ENCODE measurements around the gene CHIT1. TPM values are rescaled to one million over a fixed set of nuclear protein-coding genes. Genes with fewer than 3 reads are reported as not detected.

Gene CHIT1
- total and polyA plus RNA-seq, 2 experiments from 2014 or later: 0.07 to 0.47 TPM

- Histone ChIP-seq H3K27ac (ENCODE audit: low read depth) (no peak overlapping the region), H4K20me1 (replicated peaks; ENCODE audit: insufficient read depth) (no peaks in the 10 kb centered on the region), H3K27me3 (ENCODE audit: insufficient read depth) (no peaks in the 10 kb centered on the region), H3K4me3 (no peak overlapping the region), H2AFZ (no peak overlapping the region; the same call in 1 of the 2 replicates), H3F3A (replicated peaks; ENCODE audit: low read depth) (no peaks in the 10 kb centered on the region), H3K9me2 (ENCODE audit: insufficient read depth) (no peaks in the 10 kb centered on the region), H3K36me3 (ENCODE audit: insufficient read depth) (no peaks in the 10 kb centered on the region), H3K4me2 (no peak overlapping the region), H3K79me2 (replicated peaks; ENCODE audit: insufficient read depth) (no peaks in the 10 kb centered on the region), H3K4me1 (ENCODE audit: insufficient read depth) (peaks cover 10% of the 10 kb centered on the region)
- DNase-seq (ENCODE audit: low spot score) (peak; percentile 34), ATAC-seq (peak; percentile 10)
- peaks cover 20% of the 10 kb centered on the region for H3K27me3 Mint-ChIP-seq (ENCODE audit: insufficient read depth, low read depth, poor library complexity)
- H3K4me3 Mint-ChIP-seq: no peak overlapping the region
- TF ChIP-seq, protein P1, sequence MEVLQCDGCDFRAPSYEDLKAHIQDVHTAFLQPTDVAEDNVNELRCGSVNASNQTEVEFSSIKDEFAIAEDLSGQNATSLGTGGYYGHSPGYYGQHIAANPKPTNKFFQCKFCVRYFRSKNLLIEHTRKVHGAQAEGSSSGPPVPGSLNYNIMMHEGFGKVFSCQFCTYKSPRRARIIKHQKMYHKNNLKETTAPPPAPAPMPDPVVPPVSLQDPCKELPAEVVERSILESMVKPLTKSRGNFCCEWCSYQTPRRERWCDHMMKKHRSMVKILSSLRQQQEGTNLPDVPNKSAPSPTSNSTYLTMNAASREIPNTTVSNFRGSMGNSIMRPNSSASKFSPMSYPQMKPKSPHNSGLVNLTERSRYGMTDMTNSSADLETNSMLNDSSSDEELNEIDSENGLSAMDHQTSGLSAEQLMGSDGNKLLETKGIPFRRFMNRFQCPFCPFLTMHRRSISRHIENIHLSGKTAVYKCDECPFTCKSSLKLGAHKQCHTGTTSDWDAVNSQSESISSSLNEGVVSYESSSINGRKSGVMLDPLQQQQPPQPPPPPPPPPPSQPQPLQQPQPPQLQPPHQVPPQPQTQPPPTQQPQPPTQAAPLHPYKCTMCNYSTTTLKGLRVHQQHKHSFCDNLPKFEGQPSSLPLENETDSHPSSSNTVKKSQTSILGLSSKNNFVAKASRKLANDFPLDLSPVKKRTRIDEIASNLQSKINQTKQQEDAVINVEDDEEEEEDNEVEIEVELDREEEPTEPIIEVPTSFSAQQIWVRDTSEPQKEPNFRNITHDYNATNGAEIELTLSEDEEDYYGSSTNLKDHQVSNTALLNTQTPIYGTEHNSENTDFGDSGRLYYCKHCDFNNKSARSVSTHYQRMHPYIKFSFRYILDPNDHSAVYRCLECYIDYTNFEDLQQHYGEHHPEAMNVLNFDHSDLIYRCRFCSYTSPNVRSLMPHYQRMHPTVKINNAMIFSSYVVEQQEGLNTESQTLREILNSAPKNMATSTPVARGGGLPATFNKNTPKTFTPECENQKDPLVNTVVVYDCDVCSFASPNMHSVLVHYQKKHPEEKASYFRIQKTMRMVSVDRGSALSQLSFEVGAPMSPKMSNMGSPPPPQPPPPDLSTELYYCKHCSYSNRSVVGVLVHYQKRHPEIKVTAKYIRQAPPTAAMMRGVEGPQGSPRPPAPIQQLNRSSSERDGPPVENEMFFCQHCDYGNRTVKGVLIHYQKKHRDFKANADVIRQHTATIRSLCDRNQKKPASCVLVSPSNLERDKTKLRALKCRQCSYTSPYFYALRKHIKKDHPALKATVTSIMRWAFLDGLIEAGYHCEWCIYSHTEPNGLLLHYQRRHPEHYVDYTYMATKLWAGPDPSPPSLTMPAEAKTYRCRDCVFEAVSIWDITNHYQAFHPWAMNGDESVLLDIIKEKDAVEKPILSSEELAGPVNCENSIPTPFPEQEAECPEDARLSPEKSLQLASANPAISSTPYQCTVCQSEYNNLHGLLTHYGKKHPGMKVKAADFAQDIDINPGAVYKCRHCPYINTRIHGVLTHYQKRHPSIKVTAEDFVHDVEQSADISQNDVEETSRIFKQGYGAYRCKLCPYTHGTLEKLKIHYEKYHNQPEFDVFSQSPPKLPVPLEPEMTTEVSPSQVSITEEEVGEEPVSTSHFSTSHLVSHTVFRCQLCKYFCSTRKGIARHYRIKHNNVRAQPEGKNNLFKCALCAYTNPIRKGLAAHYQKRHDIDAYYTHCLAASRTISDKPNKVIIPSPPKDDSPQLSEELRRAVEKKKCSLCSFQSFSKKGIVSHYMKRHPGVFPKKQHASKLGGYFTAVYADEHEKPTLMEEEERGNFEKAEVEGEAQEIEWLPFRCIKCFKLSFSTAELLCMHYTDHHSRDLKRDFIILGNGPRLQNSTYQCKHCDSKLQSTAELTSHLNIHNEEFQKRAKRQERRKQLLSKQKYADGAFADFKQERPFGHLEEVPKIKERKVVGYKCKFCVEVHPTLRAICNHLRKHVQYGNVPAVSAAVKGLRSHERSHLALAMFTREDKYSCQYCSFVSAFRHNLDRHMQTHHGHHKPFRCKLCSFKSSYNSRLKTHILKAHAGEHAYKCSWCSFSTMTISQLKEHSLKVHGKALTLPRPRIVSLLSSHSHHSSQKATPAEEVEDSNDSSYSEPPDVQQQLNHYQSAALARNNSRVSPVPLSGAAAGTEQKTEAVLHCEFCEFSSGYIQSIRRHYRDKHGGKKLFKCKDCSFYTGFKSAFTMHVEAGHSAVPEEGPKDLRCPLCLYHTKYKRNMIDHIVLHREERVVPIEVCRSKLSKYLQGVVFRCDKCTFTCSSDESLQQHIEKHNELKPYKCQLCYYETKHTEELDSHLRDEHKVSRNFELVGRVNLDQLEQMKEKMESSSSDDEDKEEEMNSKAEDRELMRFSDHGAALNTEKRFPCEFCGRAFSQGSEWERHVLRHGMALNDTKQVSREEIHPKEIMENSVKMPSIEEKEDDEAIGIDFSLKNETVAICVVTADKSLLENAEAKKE (CRISPR knock-in tag; IDR thresholded peaks at IDR 0.05): no peak
- TF ChIP-seq ZNF114 (CRISPR knock-in tag; IDR thresholded peaks at IDR 0.05): no peak
- no peak for TF ChIP-seq ZNF331 (CRISPR knock-in tag; IDR thresholded peaks at IDR 0.05; ENCODE audit: low read depth)
- TF ChIP-seq NANOG (IDR thresholded peaks at IDR 0.05; ENCODE audit: borderline replicate concordance): no peak
- no peak for TF ChIP-seq POLR2AphosphoS5 (IDR thresholded peaks at IDR 0.05; ENCODE audit: low read depth)
- TF ChIP-seq JUNB (IDR thresholded peaks at IDR 0.05; ENCODE audit: unreplicated experiment): no peak
- no peak for TF ChIP-seq REST (IDR thresholded peaks at IDR 0.05; ENCODE audit: unreplicated experiment)
- no peak for TF ChIP-seq CREB1 (CRISPR knock-in tag; IDR thresholded peaks at IDR 0.05; ENCODE audit: low read depth)
- TF ChIP-seq, protein P2, sequence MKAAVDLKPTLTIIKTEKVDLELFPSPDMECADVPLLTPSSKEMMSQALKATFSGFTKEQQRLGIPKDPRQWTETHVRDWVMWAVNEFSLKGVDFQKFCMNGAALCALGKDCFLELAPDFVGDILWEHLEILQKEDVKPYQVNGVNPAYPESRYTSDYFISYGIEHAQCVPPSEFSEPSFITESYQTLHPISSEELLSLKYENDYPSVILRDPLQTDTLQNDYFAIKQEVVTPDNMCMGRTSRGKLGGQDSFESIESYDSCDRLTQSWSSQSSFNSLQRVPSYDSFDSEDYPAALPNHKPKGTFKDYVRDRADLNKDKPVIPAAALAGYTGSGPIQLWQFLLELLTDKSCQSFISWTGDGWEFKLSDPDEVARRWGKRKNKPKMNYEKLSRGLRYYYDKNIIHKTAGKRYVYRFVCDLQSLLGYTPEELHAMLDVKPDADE (IDR thresholded peaks at IDR 0.05): no peak
- TF ChIP-seq STAT1 (IDR thresholded peaks at IDR 0.05; ENCODE audit: unreplicated experiment): no peak
- peaks cover 17% of the 10 kb centered on the region for H3K4me1 Mint-ChIP-seq
- no peaks in the 10 kb centered on the region for H3K36me3 Mint-ChIP-seq (ENCODE audit: low read depth)
- no peak overlapping the region for H3K27ac Mint-ChIP-seq
- H3K9me3 Mint-ChIP-seq: no peaks in the 10 kb centered on the region; the same call in 2 of the 3 replicates
Measured at GRCh38 chr1:203217668-203218067, 11.8 kb downstream of the CHIT1 start.
